Heart left ventricle (tissue), 16 donors: ENCODE measurements around the gene VEGFC. TPM values are rescaled to one million over a fixed set of nuclear protein-coding genes. Genes with fewer than 3 reads are reported as not detected.

Source experiments
- ATAC-seq, 4 donors: fragments of 200-7000 bp; cut with Tn5 transposase; one replicate each; pipeline ENCODE4 v1.9.1; 2020 to 2022; ENCODE audit warnings: moderate library complexity in 4 of 4, mild to moderate bottlenecking in 3 of 4, moderate number of reproducible peaks in 1 of 4
- DNase-seq, 5 donors: peaks; one replicate each; pipeline ENCODE4 v3.0.0-alpha.2; 2020
- H3K27ac ChIP-seq, 12 donors: fragments of 200-600 bp; sonication (generic) in 4 of 12; one replicate each; pipeline versions ENCODE4 v1.5.0 to v1.8.0; 2016 to 2022; ENCODE audit warnings: mild to moderate bottlenecking in 2 of 12
- H3K27me3 ChIP-seq, 9 donors: fragments of 200-600 bp; sonication (generic) in 2 of 9; one replicate each; pipeline versions ENCODE4 v1.5.1 to v1.8.0; 2016 to 2022; ENCODE audit warnings: mild to moderate bottlenecking in 3 of 9
- H3K36me3 ChIP-seq, 9 donors: fragments of 200-600 bp; sonication (generic) in 2 of 9; one replicate each; pipeline versions ENCODE4 v1.5.0 to v1.8.0; 2018 to 2022; ENCODE audit warnings: mild to moderate bottlenecking in 2 of 9
- H3K4me1 ChIP-seq, 12 donors: fragments of 200-600 bp; sonication (generic) in 4 of 12; one replicate each; pipeline versions ENCODE4 v1.5.0 to v1.8.0; 2016 to 2022; ENCODE audit warnings: mild to moderate bottlenecking in 3 of 12
- H3K4me3 ChIP-seq, 12 donors: fragments of 200-600 bp; sonication (generic) in 4 of 12; one replicate each; pipeline versions ENCODE4 v1.5.0 to v1.8.0; 2017 to 2022; ENCODE audit warnings: mild to moderate bottlenecking in 9 of 12, moderate library complexity in 4 of 12
- H3K9me3 ChIP-seq, 12 donors: fragments of 200-600 bp; sonication (generic) in 4 of 12; one replicate each; pipeline versions ENCODE4 v1.5.0 to v1.8.0; 2016 to 2022; ENCODE audit warnings: mild to moderate bottlenecking in 1 of 12
- CTCF ChIP-seq, 12 donors: fragments of 200-600 bp; sonication (generic) in 4 of 12; IDR thresholded peaks; one replicate each; pipeline versions ENCODE4 v1.5.0 to v1.8.0; 2018 to 2022; ENCODE audit warnings: antibody characterized with exemption in 12 of 12, mild to moderate bottlenecking in 5 of 12
- POLR2A ChIP-seq, 2 donors: fragments of 450-650 bp; IDR thresholded peaks; one replicate each; pipeline ENCODE4 v1.6.1; 2017; ENCODE audit warnings: antibody characterized with exemption in 2 of 2, mild to moderate bottlenecking in 2 of 2, moderate library complexity in 2 of 2
- WGBS, 4 donors: extraction: QIAGEN DNeasy Blood & Tissue Kit in 2 of 4; methylation state at CpG; one replicate each; pipeline versions ENCODE4 v1.1.5 to v1.1.7; 2013 to 2018; 5-methylcytosine and 5-hydroxymethylcytosine counted together
- intact Hi-C, 10 donors: fragments of 100-400 bp; cut with DNase I; formaldehyde crosslinking; loops; one replicate each; pipeline versions ENCODE4 v1.11.1 to v1.14.2; 2022
- polyA plus RNA-seq, 2 donors: library from polyadenylated mRNA; stranded (reverse); fragments of 200-250 nt; gene quantifications; one replicate each; pipeline ENCODE4 v1.2.3, GENCODE V29; 2013
- total RNA-seq, 9 donors: library from RNA; depleted of rRNA in 2 of 9; stranded (reverse); fragments of >200 nt in 2 of 9; fragmentation: NEBNext Ultra II Directional in 3 of 9; extraction: Animal tissue kit (Norgen Biotek cat#: 25700) in 3 of 9; gene quantifications; one replicate each; pipeline versions ENCODE4 v1.1.0 to v1.2.4, GENCODE V29; 2016 to 2023
- donor health status: ischemic (EF 13 %, LVEDD 7.1; RV severe dilation, severe dysfunction).
- donor health status: healthy with polysubstance abuse.
- donor health status: DM: no; HTN: yes; CAD: no.
- donor health status: DM: no; HTN: no; CAD: no.
- donor health status: ischemic (EF 25% LVEDD 6.9; RV normal size, moderate dysfunction).
- donor health status: ischemic (EF 25% LVEDD 5.7; RV mildly dilated, moderate dysfunction).
- donor health status: healthy.
- donor health status: DM: yes; HTN: yes; CAD: no.
- donor health status: ischemic (EF 35%, LVEDD 5.7; RV mildly dilated, moderate dysfunction).
- donor health status: nonischemic (EF 11% LVEDD 7.7; RV severe dilation, severe dysfunction).
- donor health status: DM: yes; HTN: yes; CAD: no.
- donor health status: PGD.
- donor health status: ischemic (EF 29% LVEDD 5.4; RV normal size, mild dysfunction).
- donor health status: nonischemic (EF 23%, LVEDD 6.1; RV moderate dilation, normal function).

VEGFC gene
- total and polyA plus RNA-seq, 11 donors = 4.0 to 16.0 (median 7.4) TPM

GRCh38 chr4:176760471-176760870, 32.3 kb downstream of the VEGFC start:
- intact Hi-C loops = no loop called here
- Histone ChIP-seq H3K4me3 (no peak overlapping the region), H3K27me3 (no peaks in the 10 kb centered on the region), H3K9me3 (peaks cover 0 to under 1% (median 0%) of the 10 kb centered on the region in 12 donors), H3K36me3 (no peaks in the 10 kb centered on the region), H3K4me1 (peaks cover 0 to 9% (median 0%) of the 10 kb centered on the region in 12 donors), H3K27ac (no peak overlapping the region)
- DNase-seq (no peak), ATAC-seq (no peak)
- TF ChIP-seq CTCF (IDR thresholded peaks at IDR 0.05) = no peak
- no peak for TF ChIP-seq POLR2A (IDR thresholded peaks at IDR 0.05)
- WGBS, 4 donors = 63 to 76% (median 70%) methylated on average over 3 of the region's 3 CpGs

- H3K4me1 ChIP-seq = peaks cover 0 to 9% (median 0%) of the 10 kb centered on the region in 12 donors
- 82 to 93% (median 92%) methylated on average over 2 of the region's 2 CpGs for WGBS, 4 donors
- no peaks in the 10 kb centered on the region for H3K36me3 ChIP-seq
- intact Hi-C loops = no loop called here
- no peak overlapping the region for H3K27ac ChIP-seq
- H3K9me3 ChIP-seq = no peaks in the 10 kb centered on the region
- TF ChIP-seq CTCF (IDR thresholded peaks at IDR 0.05) = no peak
- no peaks in the 10 kb centered on the region for H3K27me3 ChIP-seq
- no peak for ATAC-seq
- DNase-seq = no peak
- H3K4me3 ChIP-seq = no peak overlapping the region
These were observed 34.0 kb downstream of the VEGFC start for GRCh38 chr4:176758731-176759130.

- H3K36me3 ChIP-seq = no peaks in the 10 kb centered on the region
- DNase-seq = no peak
- no peaks in the 10 kb centered on the region for H3K27me3 ChIP-seq
- no peak overlapping the region for H3K4me3 ChIP-seq
- no peaks in the 10 kb centered on the region for H3K9me3 ChIP-seq
- no peak for TF ChIP-seq POLR2A (IDR thresholded peaks at IDR 0.05)
- TF ChIP-seq CTCF (IDR thresholded peaks at IDR 0.05) = no peak
- intact Hi-C loops = no loop called here
- no peak overlapping the region for H3K27ac ChIP-seq
- peaks cover 0 to 9% (median 0%) of the 10 kb centered on the region in 12 donors for H3K4me1 ChIP-seq
- WGBS, 4 donors = 85 to 89% (median 88%) methylated on average over 4 of the region's 4 CpGs
- ATAC-seq = no peak
These were observed 34.4 kb downstream of the VEGFC start for GRCh38 chr4:176758323-176758722.

- no peak for TF ChIP-seq POLR2A (IDR thresholded peaks at IDR 0.05)
- TF ChIP-seq CTCF (IDR thresholded peaks at IDR 0.05) = no peak
- H3K36me3 ChIP-seq = no peaks in the 10 kb centered on the region
- H3K27me3 ChIP-seq = no peaks in the 10 kb centered on the region
- no peak overlapping the region for H3K27ac ChIP-seq
- intact Hi-C loops = no loop called here
- no peaks in the 10 kb centered on the region for H3K9me3 ChIP-seq
- WGBS, 4 donors = 70 to 74% (median 72%) methylated on average over 2 of the region's 2 CpGs
- no peak overlapping the region for H3K4me3 ChIP-seq
- H3K4me1 ChIP-seq = peaks cover 0 to 3% (median 0%) of the 10 kb centered on the region in 12 donors
- no peak for ATAC-seq
- no peak for DNase-seq
These were observed 37.1 kb downstream of the VEGFC start for GRCh38 chr4:176755613-176756012.
